ENCODE results near the gene MMP25. TPM values are rescaled to one million over a fixed set of nuclear protein-coding genes. Genes with fewer than 3 reads are reported as not detected.
"Not testable (repeated sequence)": the region's sequence is repeated elsewhere in the genome, so short reads cannot be mapped to it uniquely, and the experiment has no call there.

MMP25 gene
- total and polyA plus RNA-seq, 9 of the 15 experiments (the other 6 are each of a cell fraction or from before 2014, with no cell fraction given): 0.03 to 0.04 TPM; not detected in 7

DNA sequence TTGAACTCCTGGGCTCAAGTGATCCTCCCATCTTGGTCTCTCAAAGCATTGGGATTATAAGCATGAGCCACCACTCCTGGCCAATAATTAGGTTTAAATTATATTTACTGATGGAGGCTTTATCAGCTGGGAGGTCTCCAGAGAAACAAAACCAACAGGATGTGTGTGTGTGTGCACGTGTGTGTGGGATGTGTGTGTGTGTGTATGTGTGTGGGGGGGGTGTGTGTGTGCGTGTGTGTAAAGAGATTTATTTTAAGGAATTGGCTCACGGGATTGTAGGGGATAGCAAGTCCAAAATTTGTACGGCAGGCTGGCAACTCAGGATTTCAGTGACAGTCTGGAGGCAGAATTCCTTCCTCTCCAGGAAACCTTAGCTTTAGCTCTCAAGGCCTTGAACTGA lies 4.6 kb downstream of the MMP25 start (continued):
- TF ChIP-seq, protein P1, sequence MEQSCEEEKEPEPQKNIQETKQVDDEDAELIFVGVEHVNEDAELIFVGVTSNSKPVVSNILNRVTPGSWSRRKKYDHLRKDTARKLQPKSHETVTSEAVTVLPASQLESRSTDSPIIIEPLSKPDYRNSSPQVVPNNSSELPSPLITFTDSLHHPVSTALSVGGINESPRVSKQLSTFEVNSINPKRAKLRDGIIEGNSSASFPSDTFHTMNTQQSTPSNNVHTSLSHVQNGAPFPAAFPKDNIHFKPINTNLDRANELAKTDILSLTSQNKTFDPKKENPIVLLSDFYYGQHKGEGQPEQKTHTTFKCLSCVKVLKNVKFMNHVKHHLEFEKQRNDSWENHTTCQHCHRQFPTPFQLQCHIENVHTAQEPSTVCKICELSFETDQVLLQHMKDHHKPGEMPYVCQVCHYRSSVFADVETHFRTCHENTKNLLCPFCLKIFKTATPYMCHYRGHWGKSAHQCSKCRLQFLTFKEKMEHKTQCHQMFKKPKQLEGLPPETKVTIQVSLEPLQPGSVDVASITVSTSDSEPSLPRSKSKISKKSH (CRISPR knock-in tag; IDR thresholded peaks at IDR 0.05): no peak
- TF ChIP-seq ATF7 (IDR thresholded peaks at IDR 0.05): no peak
- no peak for TF ChIP-seq CSDE1 (IDR thresholded peaks at IDR 0.05)
- no peak for TF ChIP-seq RFX7 (CRISPR knock-in tag; IDR thresholded peaks at IDR 0.05)
- no peak for TF ChIP-seq SMAD1 (IDR thresholded peaks at IDR 0.05; ENCODE audit: low read depth, low read length, partially characterized antibody)
- no peak for TF ChIP-seq PHF21A (IDR thresholded peaks at IDR 0.05; ENCODE audit: borderline replicate concordance, low read depth)

DNA sequence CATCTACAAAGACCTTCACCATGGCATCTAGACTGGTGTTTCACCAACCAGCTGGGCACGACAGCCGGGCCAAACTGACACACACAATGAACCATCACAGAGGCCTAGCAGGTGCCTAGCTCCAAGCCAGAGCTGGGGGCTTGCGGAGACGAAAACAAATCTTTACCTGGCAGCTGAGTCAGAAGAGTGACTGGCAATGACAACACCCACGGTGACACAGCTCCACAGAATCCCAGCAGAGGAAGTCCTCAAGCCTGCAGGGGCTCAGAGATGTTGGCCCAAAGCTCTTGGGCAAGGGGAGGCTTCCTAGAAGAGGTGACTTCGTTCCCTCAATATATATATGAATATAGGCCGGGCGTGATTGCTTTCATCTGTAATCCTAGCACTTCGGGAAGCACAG lies 5.1 kb downstream of the MMP25 start:
- no peak for TF ChIP-seq NFE2 (IDR thresholded peaks at IDR 0.05; ENCODE audit: low read depth)
- TF ChIP-seq HOMEZ (CRISPR knock-in tag; IDR thresholded peaks at IDR 0.05): no peak
- H2AFZ ChIP-seq (ENCODE audit: low read depth, low read length): no peak overlapping the region
- H3K9me1 ChIP-seq (ENCODE audit: control insufficient read depth, insufficient read depth, low read length): no peaks in the 10 kb centered on the region
- no peak overlapping the region for H3K27ac ChIP-seq (ENCODE audit: extremely low read depth, low read depth, low read length)
- ChIA-PET POLR2A (interaction anchor here (0.5 to 1.2 kb wide), 5 partner anchors 11 to 1895 kb away, joined by 3 to 5 read pairs (median 3); no protein-coding TSS in a partner anchor), CTCF (ENCODE audit: low intra/inter-chr PET ratio) (no interaction called here)
- no peaks in the 10 kb centered on the region; the same call in 1 of the 2 replicates for H4K20me1 ChIP-seq (replicated peaks; ENCODE audit: control insufficient read depth, insufficient read depth, low read length)
- no TSS peak for BruUV-seq (replicated peaks)
- DNase-seq (ENCODE audit: extremely low read depth in 1 of 4, low spot score in 3 of 4) (no peak), FAIRE-seq (no peak), ATAC-seq (no peak)
- no peaks in the 10 kb centered on the region for H3K79me2 ChIP-seq (ENCODE audit: control insufficient read depth, insufficient read depth, low read length)
- peaks cover 2 to 34% of the 10 kb centered on the region in 2 experiments; a peak in 4 of 5 replicates for H3K27me3 ChIP-seq (ENCODE audit: control insufficient read depth in 2 of 2, insufficient read depth in 2 of 2, low read length in 2 of 2)
- intact Hi-C loops (cut with micrococcal nuclease): loop anchor here (10.0 kb wide), 1 partner anchor 123 kb away; no protein-coding TSS in a partner anchor
- H3K9ac ChIP-seq (ENCODE audit: insufficient read depth in 1 of 2, low read depth in 2 of 2, low read length in 2 of 2): no peak overlapping the region
- no peaks in the 10 kb centered on the region for H3K36me3 ChIP-seq (ENCODE audit: control insufficient read depth, insufficient read depth, low read length)
- no peaks in the 10 kb centered on the region for H3K9me3 ChIP-seq (replicated peaks; ENCODE audit: control insufficient read depth, insufficient read depth, low read depth, low read length)
- in situ Hi-C loops (cut with MboI): no loop called here
- H3K4me3 ChIP-seq: no peak overlapping the region
- peaks cover 3 to 21% of the 10 kb centered on the region in 2 experiments; a peak in 2 of 5 replicates for H3K4me1 ChIP-seq (replicated peaks in 1 of 2; ENCODE audit: control insufficient read depth in 2 of 2, insufficient read depth in 2 of 2, low read length in 2 of 2)
- WGBS (ENCODE audit: insufficient coverage, low coverage, missing lambda C conversion rate): 18% methylated on average over 9 of the region's 9 CpGs
- no peak overlapping the region for H3K4me2 ChIP-seq (ENCODE audit: insufficient read depth, low read length)

DNA sequence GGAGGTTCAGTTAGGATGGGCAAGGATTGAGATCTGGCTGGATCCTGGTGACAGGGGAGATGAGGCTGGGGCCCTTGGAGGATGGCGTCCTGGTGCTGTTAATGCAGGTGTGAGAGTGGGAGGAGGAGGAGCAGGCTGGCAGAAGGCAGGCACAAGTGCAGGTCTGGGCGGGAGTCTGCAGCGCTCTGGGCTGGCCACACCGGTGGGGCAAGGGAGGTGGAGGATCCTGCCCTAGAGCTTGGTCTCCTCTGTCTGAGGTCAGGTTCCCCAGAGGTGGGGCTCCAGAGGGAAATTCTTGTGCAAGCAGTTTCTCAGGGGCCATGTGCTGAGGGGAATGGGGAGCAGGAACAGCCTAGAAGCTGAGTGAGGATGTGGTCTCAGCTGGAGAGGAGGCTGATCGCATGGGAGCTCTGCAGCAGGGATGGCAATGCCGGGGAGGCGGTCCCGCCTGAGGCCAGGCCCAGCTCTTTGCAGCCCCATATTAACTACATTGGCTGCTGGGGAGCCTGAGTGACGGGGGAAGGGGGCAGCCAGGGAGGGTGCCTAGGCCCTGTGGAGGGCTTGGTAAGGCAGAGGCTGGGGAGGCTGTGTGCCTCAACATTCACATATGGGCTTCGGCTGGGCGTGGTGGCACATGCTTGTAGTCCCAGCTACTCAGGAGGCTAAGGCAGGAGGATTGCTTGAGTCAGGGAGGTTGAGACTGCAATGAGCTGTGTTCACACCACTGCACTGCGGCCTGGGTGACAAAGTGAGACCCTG lies 6.4 kb downstream of the MMP25 start:
- H3K4me3 ChIP-seq; H3K36me3 ChIP-seq (ENCODE audit: control insufficient read depth, insufficient read depth, low read length); H3K9me1 ChIP-seq (ENCODE audit: control insufficient read depth, insufficient read depth, low read length); H3K79me2 ChIP-seq (ENCODE audit: control insufficient read depth, insufficient read depth, low read length); ATAC-seq; H4K20me1 ChIP-seq (replicated peaks; ENCODE audit: control insufficient read depth, insufficient read depth, low read length); in situ Hi-C loops (cut with MboI); H3K4me2 ChIP-seq (ENCODE audit: insufficient read depth, low read length); POLR2A ChIA-PET; CTCF ChIA-PET (ENCODE audit: low intra/inter-chr PET ratio); FAIRE-seq; H3K27ac ChIP-seq (ENCODE audit: extremely low read depth, low read depth, low read length); BruUV-seq (replicated peaks); DNase-seq (ENCODE audit: extremely low read depth in 1 of 4, low spot score in 3 of 4); H3K9ac ChIP-seq (ENCODE audit: insufficient read depth in 1 of 2, low read depth in 2 of 2, low read length in 2 of 2); H2AFZ ChIP-seq (ENCODE audit: low read depth, low read length); H3K9me3 ChIP-seq (replicated peaks; ENCODE audit: control insufficient read depth, insufficient read depth, low read depth, low read length): not testable (repeated sequence)
- 36% methylated on average over 9 of the region's 12 CpGs for WGBS (ENCODE audit: insufficient coverage, low coverage, missing lambda C conversion rate)
- Histone ChIP-seq H3K27me3 (ENCODE audit: control insufficient read depth in 2 of 2, insufficient read depth in 2 of 2, low read length in 2 of 2) (peaks cover 2 to 21% of the 10 kb centered on the region in 2 experiments; a peak in 3 of 5 replicates), H3K4me1 (replicated peaks in 1 of 2; ENCODE audit: control insufficient read depth in 2 of 2, insufficient read depth in 2 of 2, low read length in 2 of 2) (peaks cover 3 to 23% of the 10 kb centered on the region in 2 experiments; a peak in 3 of 5 replicates)
- intact Hi-C loops (cut with micrococcal nuclease): loop anchor here (10.0 kb wide), 1 partner anchor 122 kb away; no protein-coding TSS in a partner anchor

Measured in K562 (cell line).